HG02970 (cell line): ENCODE measurements around the gene ERGIC3.

Source experiments
- ATAC-seq: cut with Tn5 transposase; IDR thresholded peaks from one replicate; pipeline ENCODE4 v1.9.1; 2021; ENCODE audit warnings: mild to moderate bottlenecking, moderate library complexity, moderate number of reproducible peaks; ENCODE audit not compliant: unreplicated experiment, low FRiP score

ERGIC3 gene

DNA sequence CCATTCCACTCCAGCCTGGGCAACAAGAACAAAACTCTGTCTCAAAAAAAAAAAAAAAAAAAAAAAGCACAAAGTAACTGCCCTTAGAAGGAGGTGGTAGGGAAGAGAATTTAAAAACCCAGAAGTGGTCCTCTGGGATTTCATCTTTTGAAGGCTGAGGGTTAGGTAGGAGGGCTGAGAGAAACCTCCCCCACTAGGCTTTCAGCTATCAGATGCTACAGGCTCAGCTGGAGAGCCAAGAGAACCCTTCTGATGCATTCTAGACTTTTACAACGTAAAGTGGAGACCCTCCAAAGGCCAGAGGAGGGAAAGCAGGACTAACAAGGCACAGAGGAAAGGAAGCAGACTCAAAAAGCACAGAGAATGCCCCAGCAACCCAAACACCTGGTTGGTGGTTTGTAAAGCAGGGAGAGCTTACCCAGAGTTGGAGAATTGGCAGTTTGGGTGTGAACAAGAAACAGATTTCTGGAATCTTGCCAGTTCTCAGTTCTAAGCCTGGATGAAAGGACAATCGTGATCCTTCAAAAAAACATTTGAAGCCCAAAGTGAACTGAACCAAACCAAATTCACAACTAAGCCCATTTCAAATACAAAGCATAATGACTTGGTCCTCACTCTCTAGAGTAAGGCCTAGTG, 50.6 kb downstream of the ERGIC3 start:
- ATAC-seq, result no peak

GRCh38 chr20:35595456-35595855, 53.6 kb downstream of the ERGIC3 start:
- no peak for ATAC-seq

GRCh38 chr20:35595901-35596300, 54.0 kb downstream of the ERGIC3 start:
- no peak for ATAC-seq

GRCh38 chr20:35597186-35597585, 55.3 kb downstream of the ERGIC3 start:
- ATAC-seq, result no peak

- no peak for ATAC-seq
Observed at GRCh38 chr20:35598476-35598875, 56.6 kb downstream of the ERGIC3 start.

DNA sequence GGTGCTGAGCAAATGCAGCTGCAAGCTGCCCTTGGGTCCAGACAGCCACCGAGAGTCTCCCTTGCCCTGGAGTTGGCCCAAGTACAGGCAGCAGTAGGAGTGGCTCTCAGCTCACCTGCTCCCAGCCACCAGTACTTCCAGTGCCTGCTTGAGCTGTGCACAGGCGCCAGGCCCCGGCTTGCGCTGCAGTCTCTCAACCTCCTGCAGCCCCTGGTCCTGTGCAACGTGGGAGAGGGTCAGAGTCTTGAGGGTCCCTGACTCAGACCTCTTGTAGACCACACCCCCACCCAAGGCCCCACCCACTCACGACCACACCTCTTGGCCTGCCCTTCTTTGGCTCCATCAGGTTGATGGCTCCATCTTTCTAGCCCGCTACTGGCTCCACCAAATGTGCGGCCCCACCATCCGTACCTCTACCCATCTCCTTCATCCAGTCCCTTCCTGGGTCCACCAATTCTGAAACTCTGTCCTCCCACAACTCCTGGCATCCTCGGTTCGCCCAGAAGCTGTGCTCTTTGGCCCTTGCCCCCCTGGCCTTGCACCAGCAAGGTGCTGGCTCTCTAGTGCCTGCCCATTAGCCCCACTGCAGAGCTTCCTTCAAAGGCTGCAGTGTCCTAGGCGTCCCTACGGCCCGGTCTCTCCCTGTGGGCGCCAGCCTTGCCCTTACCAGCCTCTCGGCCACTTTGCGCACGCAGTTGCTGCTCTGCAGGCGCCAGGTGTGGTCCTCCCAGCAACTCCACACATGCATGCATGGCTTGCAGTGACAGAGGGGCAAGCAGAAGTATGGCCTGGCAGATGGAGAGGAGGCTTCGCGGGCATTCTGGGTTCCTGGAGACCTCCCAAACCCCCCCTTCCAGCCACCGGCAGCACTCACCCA, 57.3 kb downstream of the ERGIC3 start:
- no peak for ATAC-seq

GRCh38 chr20:35599776-35600120, 57.9 kb downstream of the ERGIC3 start:
- ATAC-seq, result no peak

DNA sequence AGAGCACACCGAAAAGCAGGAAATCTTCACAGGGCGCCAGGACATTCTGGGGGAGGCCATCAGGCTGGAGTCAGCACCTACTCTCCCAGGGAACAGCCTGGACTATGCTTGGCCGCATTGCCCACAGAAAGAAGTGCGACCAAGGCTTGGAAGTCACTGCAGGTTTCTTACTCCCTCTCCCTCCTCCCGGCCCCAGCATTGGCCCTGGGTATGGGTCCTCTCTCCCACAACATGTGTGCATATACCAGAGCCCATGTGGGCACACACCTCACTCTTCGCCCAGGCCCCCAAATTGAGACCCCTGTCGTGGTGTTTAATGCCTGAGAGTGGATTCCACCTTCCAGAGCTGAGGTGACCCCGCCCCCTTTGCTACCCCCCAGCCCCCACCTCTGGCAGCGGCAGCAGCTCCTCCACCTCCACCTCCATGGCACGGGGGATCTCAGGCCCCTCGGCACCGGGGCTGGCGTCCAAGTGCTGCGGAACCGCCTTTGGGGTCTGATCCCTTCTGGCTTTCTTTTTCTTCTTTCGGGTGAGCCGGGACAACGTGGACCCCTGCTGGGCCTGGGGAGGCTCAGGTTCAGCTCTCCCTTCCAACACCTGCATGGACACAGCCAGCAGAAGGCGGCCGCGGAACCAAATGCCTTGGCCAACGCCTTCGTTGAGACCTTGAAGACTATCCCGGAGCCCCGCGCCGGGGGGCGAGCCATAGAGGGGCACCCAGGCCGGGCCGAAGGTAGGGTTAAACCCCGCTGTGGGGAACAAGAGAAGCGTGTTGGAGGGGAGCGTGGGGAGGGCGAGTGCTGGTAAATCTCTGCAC, 58.5 kb downstream of the ERGIC3 start:
- no peak for ATAC-seq

DNA sequence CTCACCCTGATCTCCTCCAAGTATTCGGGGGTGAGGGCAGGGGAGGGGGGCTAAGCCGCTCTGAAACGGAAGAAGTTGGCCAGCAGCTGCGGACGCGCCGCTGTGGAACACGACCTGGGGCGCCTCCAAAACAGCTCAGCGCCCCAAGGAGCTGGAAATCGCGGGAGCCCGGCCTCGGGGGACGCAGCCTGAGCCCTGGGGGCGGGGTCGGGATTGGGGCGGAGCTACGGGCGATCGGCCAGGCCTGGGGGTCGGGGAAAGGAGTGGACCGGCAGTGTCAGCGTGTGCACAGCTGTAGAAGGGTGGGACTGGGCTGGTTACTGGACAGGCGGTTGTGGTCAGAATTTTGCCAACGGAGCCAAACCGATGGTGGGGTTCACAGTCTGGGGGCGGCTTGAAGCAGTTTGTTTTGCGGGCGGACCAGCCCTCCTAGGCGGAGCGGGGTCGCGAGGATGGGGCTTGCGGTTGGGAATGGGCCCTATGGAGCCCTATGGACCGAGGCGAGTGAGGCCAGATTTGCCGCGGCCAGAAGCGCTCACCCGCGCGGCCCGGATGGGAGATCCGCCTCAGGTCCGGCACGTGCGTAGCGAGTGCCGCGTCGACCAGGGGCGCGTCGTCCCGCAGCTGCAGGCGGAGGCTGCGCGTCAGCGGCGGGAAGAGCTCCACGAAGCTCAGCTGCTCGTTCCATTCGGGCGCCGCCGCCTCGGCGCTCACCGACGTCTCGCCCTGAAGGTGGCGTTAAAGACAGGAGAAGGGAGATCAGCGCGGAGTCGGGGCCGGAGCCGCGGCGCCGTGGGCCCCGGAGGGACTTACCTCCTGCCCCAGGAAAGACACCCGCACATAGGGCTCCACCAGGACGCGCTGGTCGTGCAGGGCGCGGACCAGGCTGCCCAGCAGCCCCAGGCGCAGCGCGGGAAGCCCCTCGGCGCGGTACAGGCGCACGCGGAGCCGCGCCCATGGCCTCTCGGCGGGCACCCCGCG, 59.4 kb downstream of the ERGIC3 start:
- ATAC-seq, result no peak

DNA sequence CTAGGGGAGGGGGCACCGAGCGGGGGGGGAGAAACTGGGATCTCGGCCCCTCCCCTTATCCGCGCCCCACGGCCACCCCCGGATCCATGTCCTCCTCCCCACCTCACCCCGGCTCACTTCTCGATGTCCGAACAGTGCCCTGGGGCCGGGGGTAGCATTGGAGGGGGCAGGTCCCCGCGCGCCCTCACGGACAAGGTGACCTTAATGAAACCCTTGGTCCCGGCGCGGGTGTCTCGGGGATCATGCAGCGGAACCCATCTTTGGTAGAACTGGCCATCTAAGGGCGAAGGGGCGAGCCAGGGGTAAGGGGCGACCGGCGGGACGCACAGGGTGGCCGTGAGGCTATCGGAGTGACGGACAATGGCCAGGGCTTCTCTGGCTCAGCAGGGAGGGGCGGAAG, 60.1 kb downstream of the ERGIC3 start:
- ATAC-seq, result no peak

DNA sequence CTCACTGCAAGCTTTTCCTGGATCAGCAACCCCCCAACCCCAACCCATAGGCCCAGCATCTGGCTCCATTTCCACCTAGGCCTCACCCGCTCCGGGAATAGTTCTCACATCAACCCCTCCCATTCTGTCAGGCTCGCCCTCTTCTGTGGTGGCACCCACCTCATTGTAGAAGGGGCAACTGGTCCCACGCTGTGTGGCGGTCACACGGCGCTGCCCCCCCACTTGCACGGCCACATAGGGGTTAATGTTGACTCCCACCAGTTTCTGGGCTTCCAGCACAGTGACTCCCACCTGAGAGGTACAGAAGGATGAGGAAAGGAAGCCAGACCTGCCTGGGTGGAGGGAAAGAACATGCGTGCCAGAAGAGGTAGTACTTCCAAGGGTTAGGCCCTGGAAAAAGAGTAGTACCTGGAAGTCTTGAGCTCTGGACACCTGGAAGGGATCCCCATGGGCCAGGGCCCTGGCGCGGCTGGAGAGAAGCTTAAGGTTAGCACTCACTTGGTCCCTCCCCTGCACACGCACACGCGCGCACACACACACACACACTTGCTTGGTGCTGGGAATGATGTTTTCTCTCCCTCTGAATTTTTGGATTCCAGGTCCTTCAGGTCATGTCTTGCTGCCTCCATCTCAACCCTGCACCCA, 61.1 kb downstream of the ERGIC3 start:
- ATAC-seq, result no peak

- ATAC-seq, result no peak
Observed at GRCh38 chr20:35603695-35604448, 62.0 kb downstream of the ERGIC3 start.

DNA sequence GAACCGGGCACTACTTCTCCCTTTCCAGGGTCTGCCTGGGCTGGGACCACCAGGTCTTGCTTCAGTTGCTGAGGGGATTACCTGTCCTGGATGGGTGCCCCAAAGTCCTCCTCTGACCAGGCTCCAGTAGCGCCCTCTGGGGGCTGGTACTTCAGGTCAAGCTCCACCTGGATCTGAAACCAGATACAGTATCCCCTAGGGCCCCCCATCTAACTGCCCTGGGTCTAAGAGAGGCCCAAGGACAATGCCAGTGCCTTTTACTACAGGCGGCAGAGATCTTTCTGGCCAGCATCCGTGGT, 62.5 kb downstream of the ERGIC3 start:
- no peak for ATAC-seq

DNA sequence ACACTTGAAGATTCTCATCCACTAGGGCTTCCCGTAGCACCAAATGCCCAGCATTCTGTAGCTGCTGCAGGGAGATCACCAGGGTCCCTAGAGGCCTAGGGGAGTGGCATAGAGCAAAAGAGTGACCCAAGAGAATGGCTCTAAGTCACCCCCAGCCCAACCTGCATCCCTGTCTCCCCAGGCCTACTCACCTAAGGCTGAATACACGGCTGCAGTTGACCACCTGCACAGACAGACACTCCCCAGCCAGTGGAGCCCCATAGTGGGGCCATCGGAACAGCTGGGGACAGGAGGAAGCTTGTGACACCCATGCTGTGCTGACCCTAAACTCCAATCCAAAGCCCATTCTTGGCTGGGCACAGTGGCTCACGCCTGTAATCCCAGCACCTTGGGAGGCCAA, 64.2 kb downstream of the ERGIC3 start:
- ATAC-seq, result no peak
